T47D (cell line): Measurements from ENCODE around the gene RPTOR.
"Not testable (repeated sequence)": the region's sequence is repeated elsewhere in the genome, so short reads cannot be mapped to it uniquely, and the experiment has no call there.

ENCODE experiments used
- DNase-seq, 2 experiments: peaks; one replicate each; pipeline versions ENCODE4 v3.0.0 to v3.0.0-alpha.2; 2011 to 2012; ENCODE audit warnings: low read depth in 1 of 2, low spot score in 1 of 2
- JUND ChIP-seq: IDR thresholded peaks from 2 replicates; pipeline ENCODE4 v1.6.1; 2012; ENCODE audit warnings: low read depth
- in situ Hi-C: cut with HindIII; loops from 2 replicates; pipeline ENCODE4 v1.10.0; 2016; ENCODE audit warnings: low sequenced_read_pairs, low pct_unique_long_range_greater_than_20kb

RPTOR gene

GRCh38 chr17:80872501-80873306 lies 328.1 kb downstream of the RPTOR start:
- in situ Hi-C loops = no loop called here
- no peak for TF ChIP-seq JUND
- no peak for DNase-seq

- in situ Hi-C loops = no loop called here
- TF ChIP-seq JUND = no peak
- DNase-seq = peak in 1 of 2 experiments; percentile 26
These were observed 328.8 kb downstream of the RPTOR start for GRCh38 chr17:80873307-80873951.

- no peak for TF ChIP-seq JUND
- DNase-seq = no peak
- in situ Hi-C loops = no loop called here
These were observed 330.3 kb downstream of the RPTOR start for GRCh38 chr17:80874866-80875445.

GRCh38 chr17:80875480-80875995 lies 330.9 kb downstream of the RPTOR start:
- DNase-seq, in situ Hi-C loops: not testable (repeated sequence)

GRCh38 chr17:80876456-80876949 lies 331.9 kb downstream of the RPTOR start:
- DNase-seq, in situ Hi-C loops: not testable (repeated sequence)

- no peak for TF ChIP-seq JUND
- no peak for DNase-seq
- in situ Hi-C loops = no loop called here
These were observed 332.5 kb downstream of the RPTOR start for GRCh38 chr17:80876950-80877728.

- no peak for TF ChIP-seq JUND
- no peak for DNase-seq
- in situ Hi-C loops = no loop called here
These were observed 333.2 kb downstream of the RPTOR start for GRCh38 chr17:80877729-80878303.

GRCh38 chr17:80878876-80879722 lies 334.5 kb downstream of the RPTOR start:
- TF ChIP-seq JUND = no peak
- in situ Hi-C loops = no loop called here
- DNase-seq = no peak

- in situ Hi-C loops = no loop called here
- no peak for DNase-seq
- no peak for TF ChIP-seq JUND
These were observed 335.3 kb downstream of the RPTOR start for GRCh38 chr17:80879723-80880647.

GRCh38 chr17:80880648-80880985 lies 336.0 kb downstream of the RPTOR start:
- TF ChIP-seq JUND = no peak
- in situ Hi-C loops = no loop called here
- no peak for DNase-seq
